ENCODE measurements around the gene NKG7.
"Not testable (repeated sequence)": the region's sequence is repeated elsewhere in the genome, so short reads cannot be mapped to it uniquely, and the experiment has no call there.

DNA sequence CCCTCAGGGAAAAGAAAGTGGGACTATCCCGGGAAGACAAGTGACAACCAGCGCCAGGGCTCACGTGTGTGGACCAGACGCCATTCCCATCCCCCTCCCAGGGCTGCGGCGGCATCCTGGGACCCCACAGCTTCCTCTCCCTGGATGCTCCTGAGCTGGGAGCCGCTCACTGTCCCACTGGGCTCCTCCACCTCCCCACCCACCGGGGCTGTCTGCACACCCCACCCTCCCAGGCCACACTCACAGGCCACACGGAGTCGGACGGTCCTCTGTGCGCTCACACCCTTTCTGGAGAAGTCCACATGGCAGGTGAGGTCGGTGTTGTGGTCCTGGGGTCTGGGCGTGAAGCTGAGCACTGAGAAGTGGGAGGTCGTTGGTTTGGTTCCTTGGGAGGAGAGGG is 44.0 kb upstream of the NKG7 start:
- TF ChIP-seq, protein P1, sequence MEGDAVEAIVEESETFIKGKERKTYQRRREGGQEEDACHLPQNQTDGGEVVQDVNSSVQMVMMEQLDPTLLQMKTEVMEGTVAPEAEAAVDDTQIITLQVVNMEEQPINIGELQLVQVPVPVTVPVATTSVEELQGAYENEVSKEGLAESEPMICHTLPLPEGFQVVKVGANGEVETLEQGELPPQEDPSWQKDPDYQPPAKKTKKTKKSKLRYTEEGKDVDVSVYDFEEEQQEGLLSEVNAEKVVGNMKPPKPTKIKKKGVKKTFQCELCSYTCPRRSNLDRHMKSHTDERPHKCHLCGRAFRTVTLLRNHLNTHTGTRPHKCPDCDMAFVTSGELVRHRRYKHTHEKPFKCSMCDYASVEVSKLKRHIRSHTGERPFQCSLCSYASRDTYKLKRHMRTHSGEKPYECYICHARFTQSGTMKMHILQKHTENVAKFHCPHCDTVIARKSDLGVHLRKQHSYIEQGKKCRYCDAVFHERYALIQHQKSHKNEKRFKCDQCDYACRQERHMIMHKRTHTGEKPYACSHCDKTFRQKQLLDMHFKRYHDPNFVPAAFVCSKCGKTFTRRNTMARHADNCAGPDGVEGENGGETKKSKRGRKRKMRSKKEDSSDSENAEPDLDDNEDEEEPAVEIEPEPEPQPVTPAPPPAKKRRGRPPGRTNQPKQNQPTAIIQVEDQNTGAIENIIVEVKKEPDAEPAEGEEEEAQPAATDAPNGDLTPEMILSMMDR (IDR thresholded peaks at IDR 0.05; ENCODE audit: insufficient read depth, low read length), result not testable (repeated sequence)
- TF ChIP-seq POLR2AphosphoS5 (IDR thresholded peaks at IDR 0.05; ENCODE audit: low read depth), result not testable (repeated sequence)
- TF ChIP-seq, protein P2, sequence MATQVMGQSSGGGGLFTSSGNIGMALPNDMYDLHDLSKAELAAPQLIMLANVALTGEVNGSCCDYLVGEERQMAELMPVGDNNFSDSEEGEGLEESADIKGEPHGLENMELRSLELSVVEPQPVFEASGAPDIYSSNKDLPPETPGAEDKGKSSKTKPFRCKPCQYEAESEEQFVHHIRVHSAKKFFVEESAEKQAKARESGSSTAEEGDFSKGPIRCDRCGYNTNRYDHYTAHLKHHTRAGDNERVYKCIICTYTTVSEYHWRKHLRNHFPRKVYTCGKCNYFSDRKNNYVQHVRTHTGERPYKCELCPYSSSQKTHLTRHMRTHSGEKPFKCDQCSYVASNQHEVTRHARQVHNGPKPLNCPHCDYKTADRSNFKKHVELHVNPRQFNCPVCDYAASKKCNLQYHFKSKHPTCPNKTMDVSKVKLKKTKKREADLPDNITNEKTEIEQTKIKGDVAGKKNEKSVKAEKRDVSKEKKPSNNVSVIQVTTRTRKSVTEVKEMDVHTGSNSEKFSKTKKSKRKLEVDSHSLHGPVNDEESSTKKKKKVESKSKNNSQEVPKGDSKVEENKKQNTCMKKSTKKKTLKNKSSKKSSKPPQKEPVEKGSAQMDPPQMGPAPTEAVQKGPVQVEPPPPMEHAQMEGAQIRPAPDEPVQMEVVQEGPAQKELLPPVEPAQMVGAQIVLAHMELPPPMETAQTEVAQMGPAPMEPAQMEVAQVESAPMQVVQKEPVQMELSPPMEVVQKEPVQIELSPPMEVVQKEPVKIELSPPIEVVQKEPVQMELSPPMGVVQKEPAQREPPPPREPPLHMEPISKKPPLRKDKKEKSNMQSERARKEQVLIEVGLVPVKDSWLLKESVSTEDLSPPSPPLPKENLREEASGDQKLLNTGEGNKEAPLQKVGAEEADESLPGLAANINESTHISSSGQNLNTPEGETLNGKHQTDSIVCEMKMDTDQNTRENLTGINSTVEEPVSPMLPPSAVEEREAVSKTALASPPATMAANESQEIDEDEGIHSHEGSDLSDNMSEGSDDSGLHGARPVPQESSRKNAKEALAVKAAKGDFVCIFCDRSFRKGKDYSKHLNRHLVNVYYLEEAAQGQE (IDR thresholded peaks at IDR 0.05; ENCODE audit: insufficient replicate concordance, low read depth), result not testable (repeated sequence)

Measured in HL-60 (cell line).